Caco-2 (cell line): ENCODE data around the gene ATXN1. TPM values are rescaled to one million over a fixed set of nuclear protein-coding genes. Genes with fewer than 3 reads are reported as not detected.
A peak's percentile ranks its signal among the peaks of the same experiment; 100 is the strongest.
"Not testable (repeated sequence)": the region's sequence is repeated elsewhere in the genome, so short reads cannot be mapped to it uniquely, and the experiment has no call there.

Source experiments
- BruUV-seq: library from RNA; stranded (reverse); fragments of 400-500 nt; replicated peaks from 2 replicates; lab custom pipeline; 2021; lab: Mats Ljungman, UMichigan
- CTCF ChIA-PET: fragments of 300-600 bp; sonication (Branson Sonifier 250); formaldehyde crosslinking; loops from one replicate; lab custom pipeline; 2022; ENCODE audit warnings: antibody characterized with exemption; lab: Charles Lee
- POLR2A ChIA-PET: fragments of 300-600 bp; sonication (Branson Sonifier 250); formaldehyde crosslinking; loops from one replicate; lab custom pipeline; 2022; ENCODE audit warnings: antibody characterized with exemption; lab: Charles Lee
- DNase-seq, 2 experiments: peaks; one replicate each; pipeline versions ENCODE4 v3.0.0 to v3.0.0-alpha.2; 2020 to 2022
- H3K27me3 ChIP-seq: replicated peaks from 2 replicates; pipeline ENCODE4 v1.6.0; 2011; ENCODE audit warnings: low read length; ENCODE audit not compliant: control insufficient read depth, insufficient read depth
- H3K36me3 ChIP-seq: 2 replicates; pipeline ENCODE4 v1.5.1; 2011; ENCODE audit warnings: low read length; ENCODE audit not compliant: control insufficient read depth, insufficient read depth
- H3K4me1 ChIP-seq: fragments of 250-450 bp; sonication (Bioruptor Pico); 2 replicates; pipeline ENCODE4 v1.5.1; 2020; ENCODE audit warnings: mild to moderate bottlenecking
- H3K4me3 ChIP-seq: 2 replicates; pipeline ENCODE4 v1.5.1; 2011; ENCODE audit warnings: low read depth, mild to moderate bottlenecking, control low read depth, low read length
- H3K9me3 ChIP-seq: fragments of 250-450 bp; sonication (Bioruptor Pico); 2 replicates; pipeline ENCODE4 v1.5.1; 2020; ENCODE audit warnings: mild to moderate bottlenecking, moderate library complexity
- H3K27ac Mint-ChIP-seq: one replicate; pipeline ENCODE4 v1.8.0; 2022; ENCODE audit warnings: mixed read lengths; ENCODE audit not compliant: unreplicated experiment
- H3K27me3 Mint-ChIP-seq: one replicate; pipeline ENCODE4 v1.8.0; 2022; ENCODE audit warnings: mixed read lengths; ENCODE audit not compliant: insufficient read depth, unreplicated experiment
- H3K36me3 Mint-ChIP-seq: one replicate; pipeline ENCODE4 v1.8.0; 2022; ENCODE audit warnings: mild to moderate bottlenecking, mixed read lengths; ENCODE audit not compliant: insufficient read depth, unreplicated experiment
- H3K4me1 Mint-ChIP-seq: one replicate; pipeline ENCODE4 v1.8.0; 2022; ENCODE audit warnings: low read depth, mixed read lengths; ENCODE audit not compliant: unreplicated experiment
- H3K4me3 Mint-ChIP-seq: one replicate; pipeline ENCODE4 v1.8.0; 2022; ENCODE audit warnings: mild to moderate bottlenecking, moderate library complexity, mixed read lengths; ENCODE audit not compliant: unreplicated experiment
- H3K9me3 Mint-ChIP-seq: one replicate; pipeline ENCODE4 v1.8.0; 2022; ENCODE audit warnings: mixed read lengths; ENCODE audit not compliant: unreplicated experiment
- CTCF ChIP-seq, 2 experiments: fragments of 200-600 bp in 1 of 2; IDR thresholded peaks; 1 replicate in 1 of 2; 2 replicates in 1 of 2; pipeline versions ENCODE4 v1.5.1 to v1.8.0; 2011 to 2022; ENCODE audit warnings: antibody characterized with exemption in 1 of 2, control low read depth in 1 of 2, inconsistent platforms in 1 of 2, low read depth in 1 of 2, low read length in 1 of 2, mild to moderate bottlenecking in 1 of 2, moderate library complexity in 1 of 2; ENCODE audit not compliant: insufficient read depth in 1 of 2, severe bottlenecking in 1 of 2, unreplicated experiment in 1 of 2
- intact Hi-C: fragments of 100-400 bp; cut with micrococcal nuclease; formaldehyde crosslinking; loops from one replicate; pipeline ENCODE4 v1.10.0; 2022; ENCODE audit not compliant: unreplicated experiment
- total RNA-seq: library from RNA; stranded (reverse); gene quantifications from 2 replicates; pipeline ENCODE4 v1.2.3, GENCODE V29; 2022

The ATXN1 gene
- total RNA-seq, 1 experiment from 2014 or later: 14.2 TPM

- Mint-ChIP-seq H3K9me3 (no peaks in the 10 kb centered on the region), H3K27ac (no peak overlapping the region), H3K27me3 (no peaks in the 10 kb centered on the region), H3K4me3 (no peak overlapping the region), H3K4me1 (no peaks in the 10 kb centered on the region), H3K36me3 (no peaks in the 10 kb centered on the region)
- Histone ChIP-seq H3K9me3 (no peaks in the 10 kb centered on the region), H3K4me1 (no peaks in the 10 kb centered on the region), H3K4me3 (no peak overlapping the region), H3K27me3 (no peaks in the 10 kb centered on the region), H3K36me3 (no peaks in the 10 kb centered on the region)
- no peak for TF ChIP-seq CTCF (IDR thresholded peaks at IDR 0.05; ENCODE audit: insufficient read depth in 1 of 2, low read depth in 1 of 2, low read length in 1 of 2, severe bottlenecking in 1 of 2, unreplicated experiment in 1 of 2)
- intact Hi-C loops: no loop called here
- ChIA-PET CTCF (no interaction called here), POLR2A (no interaction called here)
- DNase-seq: peak in 1 of 2 experiments; percentile 4
- BruUV-seq: no TSS peak
These were observed 220.2 kb downstream of the ATXN1 start for GRCh38 chr6:16540804-16541752.

DNA sequence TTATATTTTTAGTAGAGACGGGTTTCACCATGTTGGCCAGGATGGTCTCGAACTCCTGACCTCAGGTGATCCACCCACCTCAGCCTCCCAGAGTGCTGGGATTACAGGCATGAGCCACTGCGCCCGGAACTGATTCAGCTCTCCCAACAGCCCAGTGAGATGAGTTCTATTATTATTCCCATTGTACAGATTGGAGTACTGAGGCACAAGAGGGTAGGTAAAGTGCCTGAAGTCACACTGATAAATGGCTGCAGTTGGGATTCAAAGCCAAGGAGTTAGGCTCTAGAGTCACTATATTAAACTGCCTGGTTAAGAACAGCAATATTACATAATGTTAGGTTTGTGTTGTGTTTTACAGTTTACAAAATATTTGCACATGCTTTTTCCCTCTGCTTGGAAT lies 220.9 kb downstream of the ATXN1 start:
- H3K4me1 Mint-ChIP-seq, H3K9me3 Mint-ChIP-seq, DNase-seq, H3K36me3 ChIP-seq, H3K27me3 ChIP-seq, H3K4me3 ChIP-seq, CTCF ChIA-PET, BruUV-seq, H3K9me3 ChIP-seq, H3K4me1 ChIP-seq, H3K4me3 Mint-ChIP-seq, intact Hi-C loops, H3K36me3 Mint-ChIP-seq, H3K27ac Mint-ChIP-seq, POLR2A ChIA-PET, H3K27me3 Mint-ChIP-seq: not testable (repeated sequence)

DNA sequence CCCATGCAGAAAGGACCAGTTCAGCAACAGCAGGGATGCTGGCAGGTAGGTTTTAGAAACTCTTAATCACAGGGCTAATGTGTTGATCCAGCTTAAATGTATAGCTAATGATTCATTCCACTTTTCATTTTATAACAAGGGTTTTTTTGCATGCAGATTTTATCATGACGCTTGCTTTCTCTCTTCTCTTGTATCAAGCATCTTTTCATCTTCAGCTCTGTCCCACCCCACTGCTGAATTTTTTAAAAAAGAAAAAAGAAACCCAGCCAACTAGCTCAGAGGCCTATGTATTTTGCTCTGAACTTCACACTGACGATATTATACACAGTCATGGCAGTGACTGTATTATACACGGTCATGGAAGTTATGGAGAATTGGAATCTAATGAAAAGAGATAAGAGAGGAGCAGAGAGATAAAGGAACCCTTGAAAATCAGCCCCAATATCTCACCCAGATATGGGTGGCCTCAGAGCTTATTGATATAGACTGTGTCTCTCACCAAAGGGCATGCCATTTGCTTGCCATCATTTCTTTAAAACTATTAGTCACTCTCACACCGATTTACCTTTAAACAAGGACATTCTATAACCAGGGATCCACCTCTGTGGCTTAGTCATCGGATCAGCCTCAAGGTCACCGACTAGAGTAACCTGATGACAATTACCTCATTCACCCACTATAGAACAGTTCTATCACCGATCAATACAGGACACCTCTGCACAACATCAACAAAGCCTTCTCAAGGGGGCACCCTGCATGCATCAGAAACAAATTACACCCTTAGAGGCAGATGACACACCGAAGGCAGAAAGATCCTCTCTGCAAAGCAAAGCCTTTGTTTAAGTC lies 222.0 kb downstream of the ATXN1 start:
- Mint-ChIP-seq H3K4me3 (no peak overlapping the region), H3K4me1 (no peaks in the 10 kb centered on the region), H3K9me3 (no peaks in the 10 kb centered on the region), H3K36me3 (no peaks in the 10 kb centered on the region), H3K27me3 (no peaks in the 10 kb centered on the region), H3K27ac (no peak overlapping the region)
- no peaks in the 10 kb centered on the region for H3K4me1 ChIP-seq
- no peak for DNase-seq
- ChIA-PET POLR2A (no interaction called here), CTCF (no interaction called here)
- no peaks in the 10 kb centered on the region for H3K9me3 ChIP-seq
- H3K4me3 ChIP-seq: no peak overlapping the region
- BruUV-seq: no TSS peak
- H3K27me3 ChIP-seq: no peaks in the 10 kb centered on the region
- TF ChIP-seq CTCF (IDR thresholded peaks at IDR 0.05; ENCODE audit: insufficient read depth in 1 of 2, low read depth in 1 of 2, low read length in 1 of 2, severe bottlenecking in 1 of 2, unreplicated experiment in 1 of 2): no peak
- intact Hi-C loops: no loop called here
- H3K36me3 ChIP-seq: no peaks in the 10 kb centered on the region
